A549 (cell line): ENCODE results near the gene MAN2A2. TPM values are rescaled to one million over a fixed set of nuclear protein-coding genes. Genes with fewer than 3 reads are reported as not detected.

Experiments used
- ATAC-seq, 2 experiments: fragments of 200-7000 bp in 1 of 2; fragments of >200 bp in 1 of 2; cut with Nextera tagmentation in 1 of 2; cut with Tn5 transposase in 1 of 2; 3 replicates each; pipeline versions ENCODE4 v1.8.0 to v1.9.1; 2018 to 2020; ENCODE audit warnings: mild to moderate bottlenecking in 1 of 2, moderate library complexity in 1 of 2
- CTCF ChIA-PET: fragments of 300-600 bp; sonication (Branson Sonifier 250); formaldehyde crosslinking; extraction: SDS; loops from one replicate; lab custom pipeline; 2021; ENCODE audit warnings: antibody characterized with exemption, inconsistent platforms; lab: Yijun Ruan, JAX
- POLR2A ChIA-PET: fragments of 350-600 bp; formaldehyde crosslinking; extraction: SDS; loops from one replicate; lab custom pipeline; 2021; ENCODE audit warnings: antibody characterized with exemption, inconsistent platforms; lab: Yijun Ruan, JAX
- DNase-seq, 2 experiments: peaks; one replicate each; pipeline versions ENCODE4 v3.0.0 to v3.0.0-alpha.2; 2011 to 2016; ENCODE audit warnings: low read depth in 1 of 2, low spot score in 1 of 2
- FAIRE-seq: peaks from 2 replicates; lab custom pipeline; 2011; peaks lifted over from hg19 to GRCh38; lab: Jason Lieb, UNC
- H3K27ac ChIP-seq, 2 experiments: fragments of >200 bp; sonication (Bioruptor Twin); formaldehyde crosslinking; 3 replicates each; pipeline ENCODE4 v1.5.1; 2016 to 2017
- H3K4me1 ChIP-seq: fragments of >200 bp; sonication (Bioruptor Twin); formaldehyde crosslinking; 3 replicates; pipeline ENCODE4 v1.6.1; 2016
- H3K4me2 ChIP-seq: fragments of >200 bp; sonication (Bioruptor Twin); formaldehyde crosslinking; 3 replicates; pipeline ENCODE4 v1.6.1; 2016
- H3K4me3 ChIP-seq: fragments of >200 bp; sonication (Bioruptor Twin); formaldehyde crosslinking; 3 replicates; pipeline ENCODE4 v1.5.1; 2016
- H3K9me3 ChIP-seq: fragments of >200 bp; sonication (Bioruptor Twin); formaldehyde crosslinking; 3 replicates; pipeline ENCODE4 v1.6.1; 2016
- BCL3 ChIP-seq: fragments of >200 bp; sonication (Bioruptor Twin); formaldehyde crosslinking; IDR thresholded peaks from 3 replicates; pipeline ENCODE4 v1.6.1; 2016
- CBX2 ChIP-seq: fragments of 200-600 bp; sonication (generic); IDR thresholded peaks from 2 replicates; pipeline ENCODE4 v1.6.1; 2016; ENCODE audit warnings: low read depth, mild to moderate bottlenecking, borderline replicate concordance
- CEBPB ChIP-seq, 2 experiments: fragments of >200 bp in 1 of 2; sonication (Bioruptor Twin) in 1 of 2; formaldehyde crosslinking in 1 of 2; IDR thresholded peaks; 2 replicates each; pipeline ENCODE4 v1.6.1; 2012 to 2016
- EHMT2 ChIP-seq: fragments of 200-600 bp; sonication (generic); IDR thresholded peaks from 2 replicates; pipeline ENCODE4 v1.6.1; 2016; ENCODE audit warnings: antibody characterized with exemption, low read depth, mild to moderate bottlenecking, moderate library complexity
- ELK1 ChIP-seq: fragments of 150-350 bp; IDR thresholded peaks from 2 replicates; pipeline ENCODE4 v1.6.1; 2014; ENCODE audit warnings: low read depth, mild to moderate bottlenecking, low read length
- GATA3 ChIP-seq: IDR thresholded peaks from 2 replicates; pipeline ENCODE4 v1.6.1; 2012; ENCODE audit warnings: borderline replicate concordance
- HOXA7 ChIP-seq: fragments of 250-450 bp; sonication (Bioruptor Pico); IDR thresholded peaks from 2 replicates; pipeline ENCODE4 v1.5.0; 2020; ENCODE audit warnings: mild to moderate bottlenecking, moderate library complexity
- MYC ChIP-seq: IDR thresholded peaks from 2 replicates; pipeline ENCODE4 v1.6.1; 2012; ENCODE audit warnings: mild to moderate bottlenecking, inconsistent platforms, low read length, improper control_type of control experiment, borderline replicate concordance
- NR3C1 ChIP-seq: fragments of >200 bp; sonication (Bioruptor Twin); formaldehyde crosslinking; IDR thresholded peaks from 3 replicates; pipeline ENCODE4 v1.6.1; 2017
- PBX3 ChIP-seq: IDR thresholded peaks from 2 replicates; pipeline ENCODE4 v1.6.1; 2012
- POLR2AphosphoS2 ChIP-seq: conservative IDR thresholded peaks from 2 replicates; pipeline ENCODE4 v1.6.1; 2012; ENCODE audit warnings: low read length, improper control_type of control experiment, inconsistent platforms
- SMC3 ChIP-seq: fragments of >200 bp; sonication (Bioruptor Twin); formaldehyde crosslinking; IDR thresholded peaks from 3 replicates; pipeline ENCODE4 v1.6.1; 2018; ENCODE audit warnings: inconsistent platforms
- ZC3H11A ChIP-seq: fragments of 450-650 bp; IDR thresholded peaks from 2 replicates; pipeline ENCODE4 v1.6.1; 2014; ENCODE audit warnings: antibody characterized with exemption, mild to moderate bottlenecking
- ZNF302 ChIP-seq: fragments of 250-450 bp; sonication (Bioruptor Pico); IDR thresholded peaks from 2 replicates; pipeline ENCODE4 v1.9.0; 2021; ENCODE audit warnings: inconsistent platforms, mild to moderate bottlenecking, moderate library complexity
- WGBS: methylation state at CpG from one replicate; pipeline ENCODE4 v1.1.6; 2017; ENCODE audit errors: missing lambda C conversion rate; 5-methylcytosine and 5-hydroxymethylcytosine counted together
- polyA plus RNA-seq, 4 experiments: library from polyadenylated mRNA; depleted of rRNA in 3 of 4; stranded (reverse); fragments of >200 nt; fragmentation: RNase III in 1 of 4; extraction: RNeasy Plus Mini Kit Qiagen cat#74134 plus additional on column Dnase treatment in 1 of 4; gene quantifications; 2 replicates in 3 of 4; 3 replicates in 1 of 4; pipeline ENCODE4 v1.2.3, GENCODE V29; 2011 to 2017

The MAN2A2 gene
- polyA plus RNA-seq, 2 of the 4 experiments (the other 2 are of a cell fraction), result 22.0 to 32.6 TPM

- H3K4me3 ChIP-seq, result no peak overlapping the region
- DNase-seq (no peak), FAIRE-seq (no peak), ATAC-seq (no peak)
- no peak for TF ChIP-seq CBX2
- no peaks in the 10 kb centered on the region for H3K9me3 ChIP-seq
- no peak overlapping the region for H3K4me2 ChIP-seq
- CTCF ChIA-PET, result interaction anchor here (0.6 to 4.4 kb wide), 7 partner anchors 10 to 74 kb away, joined by 3 to 20 read pairs (median 4); partner anchors contain the start of gene FES
- POLR2A ChIA-PET, result no interaction called here
- H3K4me1 ChIP-seq, result peaks cover 30% of the 10 kb centered on the region
- 84% methylated on average over 8 of the region's 8 CpGs for WGBS
- H3K27ac ChIP-seq, result no peak overlapping the region
These were observed 45.8 kb upstream of the MAN2A2 start for GRCh38 chr15:90857337-90857736.

GRCh38 chr15:90857883-90858443 lies 45.1 kb upstream of the MAN2A2 start:
- H3K9me3 ChIP-seq, result no peaks in the 10 kb centered on the region
- POLR2A ChIA-PET, result no interaction called here
- TF ChIP-seq SMC3 (no peak), CEBPB (IDR thresholded peaks at IDR 0.05) (no peak), HOXA7 (CRISPR knock-in tag) (no peak), ZNF302 (no peak), ZC3H11A (no peak), MYC (no peak), EHMT2 (no peak), NR3C1 (no peak), PBX3 (no peak)
- TF ChIP-seq, all 56 proteins: peak for 0
- H3K27ac ChIP-seq, result no peak overlapping the region
- DNase-seq, result no peak
- ATAC-seq, result no peak
- H3K4me2 ChIP-seq, result no peak overlapping the region
- CTCF ChIA-PET, result interaction anchor here (0.5 to 4.4 kb wide), 9 partner anchors 10 to 211 kb away, joined by 3 to 20 read pairs (median 3); partner anchors contain the start of gene FES
- no peak for FAIRE-seq
- H3K4me1 ChIP-seq, result peaks cover 37% of the 10 kb centered on the region
- no peak overlapping the region for H3K4me3 ChIP-seq
- WGBS, result 84% methylated on average over 8 of the region's 8 CpGs

- peaks cover 52% of the 10 kb centered on the region for H3K4me1 ChIP-seq
- DNase-seq, result no peak
- WGBS, result 65% methylated on average over 10 of the region's 10 CpGs
- TF ChIP-seq ELK1, result no peak
- no peak for TF ChIP-seq BCL3
- H3K4me3 ChIP-seq, result no peak overlapping the region
- peak in 1 of 2 experiments; percentile 30; a peak in 3 of 6 replicates for ATAC-seq
- ChIA-PET CTCF (interaction anchor here (0.8 to 4.4 kb wide), 9 partner anchors 8 to 213 kb away, joined by 3 to 20 read pairs (median 4); partner anchors contain the start of gene FES), POLR2A (interaction anchor here (0.6 kb wide), 1 partner anchor 8 kb away, joined by 3 read pairs; no protein-coding TSS in a partner anchor)
- FAIRE-seq, result no peak
- no peaks in the 10 kb centered on the region for H3K9me3 ChIP-seq
- H3K4me2 ChIP-seq, result peak overlapping the region; percentile 74
- peak overlapping the region; percentile 25 to 80; a peak in 5 of 6 replicates for H3K27ac ChIP-seq
These were observed 43.6 kb upstream of the MAN2A2 start for GRCh38 chr15:90859234-90860131.

- ATAC-seq (peak in 1 of 2 experiments; percentile 2; a peak in 2 of 6 replicates), FAIRE-seq (no peak), DNase-seq (no peak)
- Histone ChIP-seq H3K4me3 (no peak overlapping the region), H3K4me1 (peaks cover 56% of the 10 kb centered on the region), H3K9me3 (no peaks in the 10 kb centered on the region), H3K27ac (peak overlapping the region; percentile 56 to 80), H3K4me2 (peak overlapping the region; percentile 74)
- WGBS, result 93% methylated on average over 7 of the region's 7 CpGs
- POLR2A ChIA-PET, result no interaction called here
- TF ChIP-seq GATA3 (peak; percentile 35; the same call in 1 of the 2 replicates), POLR2AphosphoS2 (no peak)
- CTCF ChIA-PET, result interaction anchor here (1.0 to 4.4 kb wide), 5 partner anchors 11 to 46 kb away, joined by 3 to 20 read pairs (median 5); partner anchors contain the start of gene FES
These were observed 42.7 kb upstream of the MAN2A2 start for GRCh38 chr15:90860450-90860849.
